Measurements from ENCODE around the gene HPX. TPM values are rescaled to one million over a fixed set of nuclear protein-coding genes. Genes with fewer than 3 reads are reported as not detected.

HPX gene
- total RNA-seq, 1 donor from 2014 or later = 0.56 TPM

- Histone ChIP-seq H3K79me2 (ENCODE audit: low read depth) (no peaks in the 10 kb centered on the region), H3K4me3 (no peak overlapping the region), H4K20me1 (ENCODE audit: low read depth) (no peaks in the 10 kb centered on the region), H3F3A (ENCODE audit: low read depth) (peaks cover 27% of the 10 kb centered on the region), H3K4me2 (no peak overlapping the region), H3K9ac (no peak overlapping the region), H3K9me3 (ENCODE audit: low read depth) (no peaks in the 10 kb centered on the region), H2AFZ (replicated peaks) (no peak overlapping the region), H3K4me1 (peaks cover 16% of the 10 kb centered on the region), H3K27me3 (no peaks in the 10 kb centered on the region), H3K36me3 (no peaks in the 10 kb centered on the region), H3K27ac (no peak overlapping the region)
- no peak for DNase-seq (ENCODE audit: low spot score)
- TF ChIP-seq EZH2 (IDR thresholded peaks at IDR 0.05) (no peak), CTCF (IDR thresholded peaks at IDR 0.05) (no peak), EZH2phosphoT487 (IDR thresholded peaks at IDR 0.05) (no peak)
- Mint-ChIP-seq H3K4me1 (peaks cover 19% of the 10 kb centered on the region), H3K27ac (peak overlapping the region; percentile 39), H3K36me3 (no peaks in the 10 kb centered on the region), H3K27me3 (ENCODE audit: insufficient read depth, low read depth) (peaks cover 5% of the 10 kb centered on the region), H3K4me3 (no peak overlapping the region), H3K9me3 (no peaks in the 10 kb centered on the region)
These were observed 52.8 kb downstream of the HPX start for GRCh38 chr11:6387811-6388599.

- Mint-ChIP-seq H3K9me3 (no peaks in the 10 kb centered on the region), H3K27me3 (ENCODE audit: insufficient read depth, low read depth) (peaks cover 5% of the 10 kb centered on the region), H3K36me3 (no peaks in the 10 kb centered on the region), H3K27ac (no peak overlapping the region), H3K4me1 (peaks cover 11% of the 10 kb centered on the region), H3K4me3 (no peak overlapping the region)
- H3K4me1 ChIP-seq = peaks cover 11% of the 10 kb centered on the region
- H4K20me1 ChIP-seq (ENCODE audit: low read depth) = no peaks in the 10 kb centered on the region
- H3F3A ChIP-seq (ENCODE audit: low read depth) = peaks cover 19% of the 10 kb centered on the region
- H3K4me2 ChIP-seq = no peak overlapping the region
- no peak overlapping the region for H3K9ac ChIP-seq
- H3K4me3 ChIP-seq = no peak overlapping the region
- H3K27me3 ChIP-seq = no peaks in the 10 kb centered on the region
- DNase-seq (ENCODE audit: low spot score) = no peak
- no peaks in the 10 kb centered on the region for H3K9me3 ChIP-seq (ENCODE audit: low read depth)
- H2AFZ ChIP-seq (replicated peaks) = peak overlapping the region; percentile 76
- TF ChIP-seq CTCF (IDR thresholded peaks at IDR 0.05) (no peak), EZH2 (IDR thresholded peaks at IDR 0.05) (no peak), EZH2phosphoT487 (IDR thresholded peaks at IDR 0.05) (no peak)
- no peaks in the 10 kb centered on the region for H3K79me2 ChIP-seq (ENCODE audit: low read depth)
- no peaks in the 10 kb centered on the region for H3K36me3 ChIP-seq
- H3K27ac ChIP-seq = no peak overlapping the region
These were observed 55.6 kb downstream of the HPX start for GRCh38 chr11:6385046-6385777.

Other genes with a start within 250 kb of the HPX start
- not detected in 2 replicates for gene OR52W1, start 241.8 kb downstream of the HPX start, total RNA-seq (ENCODE audit: low replicate concordance)
- gene C11orf42, start 235.4 kb downstream of the HPX start, total RNA-seq (ENCODE audit: low replicate concordance) = not detected in 2 replicates
- 12.0 and 38.7 TPM in 2 replicates for gene FHIP1B, start 206.4 kb downstream of the HPX start, total RNA-seq (ENCODE audit: low replicate concordance)
- 0.15 TPM in 1 of 2 replicates, not detected in the other for gene CNGA4, start 201.9 kb downstream of the HPX start, total RNA-seq (ENCODE audit: low replicate concordance)
- 8.2 and 14.3 TPM in 2 replicates for gene CCKBR, start 181.1 kb downstream of the HPX start, total RNA-seq (ENCODE audit: low replicate concordance)
- 2.9 and 12.2 TPM in 2 replicates for gene CAVIN3, start 120.5 kb downstream of the HPX start, total RNA-seq (ENCODE audit: low replicate concordance)
- gene SMPD1, start 50.5 kb downstream of the HPX start, total RNA-seq (ENCODE audit: low replicate concordance) = 9.4 and 11.3 TPM in 2 replicates
- 38.5 and 64.9 TPM in 2 replicates for gene APBB1, start 21.9 kb downstream of the HPX start, total RNA-seq (ENCODE audit: low replicate concordance)
- gene TRIM3, start 33.0 kb upstream of the HPX start, total RNA-seq (ENCODE audit: low replicate concordance) = 16.1 and 19.9 TPM in 2 replicates
- gene ARFIP2, start 40.3 kb upstream of the HPX start, total RNA-seq (ENCODE audit: low replicate concordance) = 40.2 and 50.5 TPM in 2 replicates
- 37.2 and 39.8 TPM in 2 replicates for gene TIMM10B, start 40.5 kb upstream of the HPX start, total RNA-seq (ENCODE audit: low replicate concordance)
- 5.0 and 8.6 TPM in 2 replicates for gene DNHD1, start 56.3 kb upstream of the HPX start, total RNA-seq (ENCODE audit: low replicate concordance)
- 12.3 and 16.0 TPM in 2 replicates for gene RRP8, start 162.6 kb upstream of the HPX start, total RNA-seq (ENCODE audit: low replicate concordance)
- 85.6 and 98.7 TPM in 2 replicates for gene ILK, start 162.8 kb upstream of the HPX start, total RNA-seq (ENCODE audit: low replicate concordance)
- gene TAF10, start 171.2 kb upstream of the HPX start, total RNA-seq (ENCODE audit: low replicate concordance) = 34.1 and 58.0 TPM in 2 replicates
- gene TPP1, start 178.4 kb upstream of the HPX start, total RNA-seq (ENCODE audit: low replicate concordance) = 9.9 and 28.8 TPM in 2 replicates
- gene DCHS1, start 214.8 kb upstream of the HPX start, total RNA-seq (ENCODE audit: low replicate concordance) = 4.5 and 9.0 TPM in 2 replicates
- gene MRPL17, start 242.4 kb upstream of the HPX start, total RNA-seq (ENCODE audit: low replicate concordance) = 24.3 and 30.9 TPM in 2 replicates

All from neural progenitor cell (in vitro differentiated cells).